Measurements from ENCODE around the gene ARPC1B. TPM values are rescaled to one million over a fixed set of nuclear protein-coding genes. Genes with fewer than 3 reads are reported as not detected.
A peak's percentile ranks its signal among the peaks of the same experiment; 100 is the strongest.

The ARPC1B gene
- total and polyA plus RNA-seq, 2 of the 4 experiments (the other 2 are of a cell fraction) = 351 to 488 TPM

DNA sequence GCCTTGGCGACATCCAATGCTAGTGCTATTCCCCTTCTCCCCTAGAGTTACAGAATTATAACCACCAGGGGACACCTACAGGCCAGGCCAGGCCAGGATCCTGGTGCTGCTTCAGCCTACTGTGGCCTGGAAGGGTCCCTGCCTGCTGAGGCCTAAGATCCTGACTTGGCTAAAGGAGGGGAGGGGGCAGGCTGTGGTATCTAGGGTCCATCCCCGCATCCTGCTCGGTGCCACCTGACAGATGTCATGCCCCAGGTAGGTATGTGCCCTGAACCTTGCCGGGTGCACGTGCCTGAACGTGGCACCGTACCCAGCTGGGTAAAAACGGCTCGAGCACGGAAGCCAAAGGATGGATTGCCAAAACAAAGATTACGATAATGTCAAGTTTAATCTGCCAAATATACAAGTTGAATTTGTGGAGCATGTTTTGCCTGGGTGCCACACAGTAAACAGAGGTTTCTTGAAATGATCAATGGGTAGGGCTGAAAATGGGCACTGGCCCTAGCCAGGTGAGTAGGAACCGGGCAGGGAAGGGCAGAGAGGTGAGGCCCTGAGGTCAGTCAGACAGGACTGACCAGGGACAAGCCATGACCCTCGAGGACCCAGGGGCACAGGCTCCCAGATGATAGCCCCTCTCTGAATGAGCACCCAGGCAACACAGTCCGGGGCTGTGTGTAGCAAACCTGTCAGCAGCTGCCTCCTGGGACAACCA, 21.2 kb downstream of the ARPC1B start:
- peaks cover 3% of the 10 kb centered on the region for H3K9me1 ChIP-seq (ENCODE audit: insufficient read depth, low read length)
- H2BK5ac ChIP-seq (ENCODE audit: low read depth, low read length, poor library complexity, severe bottlenecking) = no peak overlapping the region
- H3K27me3 ChIP-seq (ENCODE audit: control insufficient read depth, insufficient read depth, low read length) = no peaks in the 10 kb centered on the region
- CTCF ChIA-PET = no interaction called here
- no peak for ATAC-seq (ENCODE audit: low read depth)
- no peaks in the 10 kb centered on the region for H3K9me3 ChIP-seq (ENCODE audit: control insufficient read depth, insufficient read depth, low read length)
- no peak overlapping the region for H3K18ac ChIP-seq (ENCODE audit: low read depth, low read length)
- H4K8ac ChIP-seq (ENCODE audit: low read depth in 2 of 2, low read length in 2 of 2) = no peak overlapping the region
- H2BK15ac ChIP-seq (ENCODE audit: low read depth, low read length) = no peak overlapping the region
- DNase-seq = no peak
- 92% methylated on average over 13 of the region's 14 CpGs; no CpG with 5 or more reads in 1 of the 2 experiments for WGBS, 2 experiments (ENCODE audit: extremely low coverage in 2 of 2, insufficient read length in 1 of 2)
- no peak overlapping the region for H2AK5ac ChIP-seq (ENCODE audit: low read depth, low read length)
- TSS peak; percentile 97 for BruUV-seq (replicated peaks)
- no peak overlapping the region for H2BK20ac ChIP-seq (ENCODE audit: low read depth, low read length)
- H2BK120ac ChIP-seq (ENCODE audit: low read depth, low read length) = no peak overlapping the region
- H4K5ac ChIP-seq (ENCODE audit: low read depth, low read length) = no peak overlapping the region
- no peak overlapping the region for H2AFZ ChIP-seq (replicated peaks; ENCODE audit: low read length, poor library complexity)
- in situ Hi-C loops (cut with MboI; ENCODE audit: low sequenced_read_pairs) = no loop called here
- peaks cover 8 to 61% of the 10 kb centered on the region in 2 experiments for H3K79me1 ChIP-seq (ENCODE audit: low read depth in 1 of 2, low read length in 2 of 2)
- H3K56ac ChIP-seq (ENCODE audit: extremely low read depth, insufficient read depth, low read length) = no peak overlapping the region
- TF ChIP-seq, protein P1, sequence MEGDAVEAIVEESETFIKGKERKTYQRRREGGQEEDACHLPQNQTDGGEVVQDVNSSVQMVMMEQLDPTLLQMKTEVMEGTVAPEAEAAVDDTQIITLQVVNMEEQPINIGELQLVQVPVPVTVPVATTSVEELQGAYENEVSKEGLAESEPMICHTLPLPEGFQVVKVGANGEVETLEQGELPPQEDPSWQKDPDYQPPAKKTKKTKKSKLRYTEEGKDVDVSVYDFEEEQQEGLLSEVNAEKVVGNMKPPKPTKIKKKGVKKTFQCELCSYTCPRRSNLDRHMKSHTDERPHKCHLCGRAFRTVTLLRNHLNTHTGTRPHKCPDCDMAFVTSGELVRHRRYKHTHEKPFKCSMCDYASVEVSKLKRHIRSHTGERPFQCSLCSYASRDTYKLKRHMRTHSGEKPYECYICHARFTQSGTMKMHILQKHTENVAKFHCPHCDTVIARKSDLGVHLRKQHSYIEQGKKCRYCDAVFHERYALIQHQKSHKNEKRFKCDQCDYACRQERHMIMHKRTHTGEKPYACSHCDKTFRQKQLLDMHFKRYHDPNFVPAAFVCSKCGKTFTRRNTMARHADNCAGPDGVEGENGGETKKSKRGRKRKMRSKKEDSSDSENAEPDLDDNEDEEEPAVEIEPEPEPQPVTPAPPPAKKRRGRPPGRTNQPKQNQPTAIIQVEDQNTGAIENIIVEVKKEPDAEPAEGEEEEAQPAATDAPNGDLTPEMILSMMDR (conservative IDR thresholded peaks at IDR 0.05; ENCODE audit: low read depth, low read length) = 0 out of 2 replicates have a peak, but pooled peaks have one; percentile 5
- TF ChIP-seq RFX5 (IDR thresholded peaks at IDR 0.05; ENCODE audit: low read depth, low read length) = no peak
- dilution Hi-C loops (cut with HindIII; ENCODE audit: low sequenced_read_pairs, unreplicated experiment) = no loop called here
- H3K4me3 ChIP-seq (ENCODE audit: insufficient read depth, low read depth, low read length) = no peak overlapping the region
- peaks cover 74% of the 10 kb centered on the region for H4K20me1 ChIP-seq (ENCODE audit: insufficient read depth, low read length)
- no peak overlapping the region for H3K23ac ChIP-seq (ENCODE audit: low read depth, low read length)
- H3K14ac ChIP-seq (replicated peaks; ENCODE audit: low read depth, low read length) = no peak overlapping the region
- no peak overlapping the region for H4K91ac ChIP-seq (ENCODE audit: insufficient read depth, low read depth, low read length)
- POLR2A ChIA-PET (ENCODE audit: unreplicated experiment) = no interaction called here
- no peak overlapping the region for H3K4me2 ChIP-seq (ENCODE audit: low read depth, low read length)
- no peak overlapping the region for H3K27ac ChIP-seq (ENCODE audit: insufficient read depth, low read length)
- H3K9ac ChIP-seq (ENCODE audit: low read depth, low read length) = no peak overlapping the region
- intact Hi-C loops (cut with micrococcal nuclease) = no loop called here
- peaks cover 9% of the 10 kb centered on the region for H3K4me1 ChIP-seq (ENCODE audit: control insufficient read depth, insufficient read depth, low read length)
- no peak overlapping the region for H3K4ac ChIP-seq (ENCODE audit: low read depth, low read length)
- H2AK9ac ChIP-seq (replicated peaks; ENCODE audit: low read depth, low read length, poor library complexity) = no peak overlapping the region
- H3K36me3 ChIP-seq (ENCODE audit: control insufficient read depth, insufficient read depth, low read length) = peaks cover 78% of the 10 kb centered on the region
